Activated CD8-positive, alpha-beta memory T cell treated with anti-CD3 and anti-CD28 coated beads for 36 hours (primary cell): ENCODE data around the gene PPP1R9B. TPM values are rescaled to one million over a fixed set of nuclear protein-coding genes. Genes with fewer than 3 reads are reported as not detected.

Experiments
- CTCF ChIA-PET: fragments of 350-600 bp; sonication (Branson Sonifier 250); formaldehyde crosslinking; loops from one replicate; lab custom pipeline; 2021; ENCODE audit warnings: antibody characterized with exemption; lab: Charles Lee
- POLR2A ChIA-PET: fragments of 350-600 bp; sonication (Branson Sonifier 250); formaldehyde crosslinking; loops from one replicate; lab custom pipeline; 2021; ENCODE audit warnings: antibody characterized with exemption; lab: Charles Lee
- total RNA-seq, 2 experiments: library from RNA; stranded (reverse); gene quantifications; one replicate each; pipeline ENCODE4 v1.2.3, GENCODE V29; 2021

The PPP1R9B gene
- total RNA-seq, 2 experiments from 2014 or later = 69.6 to 70.6 TPM

GRCh38 chr17:50165867-50166517, 15.5 kb upstream of the PPP1R9B start, which contains the start of gene SGCA:
TSS of gene SGCA (plus strand) at chr17:50166005. CDS start at chr17:50166041, 36 bp downstream.
- ChIA-PET POLR2A (no interaction called here), CTCF (interaction anchor here (0.7 to 1.6 kb wide), 4 partner anchors 14 to 72 kb away, joined by 3 to 4 read pairs (median 3); partner anchors contain the start of gene PPP1R9B)

GRCh38 chr17:50165466-50165865, 15.0 kb upstream of the PPP1R9B start:
- POLR2A ChIA-PET = interaction anchor here (0.6 kb wide), 1 partner anchor 222 kb away, joined by 3 read pairs; no protein-coding TSS in a partner anchor

GRCh38 chr17:50165066-50165465, 14.6 kb upstream of the PPP1R9B start:
- ChIA-PET CTCF (interaction anchor here (0.7 to 1.6 kb wide), 5 partner anchors 13 to 71 kb away, joined by 3 to 4 read pairs (median 3); partner anchors contain the start of gene PPP1R9B), POLR2A (interaction anchor here (0.6 kb wide), 1 partner anchor 222 kb away, joined by 3 read pairs; no protein-coding TSS in a partner anchor)

More at GRCh38 chr17:50165466-50165865, 15.0 kb upstream of the PPP1R9B start:
- CTCF ChIA-PET = interaction anchor here (0.7 to 1.6 kb wide), 5 partner anchors 14 to 71 kb away, joined by 3 to 4 read pairs (median 3); partner anchors contain the start of gene PPP1R9B

GRCh38 chr17:50164697-50164988, 14.2 kb upstream of the PPP1R9B start:
- CTCF ChIA-PET = interaction anchor here (1.0 to 1.6 kb wide), 2 partner anchors 13 to 36 kb away, joined by 3 read pairs; no protein-coding TSS in a partner anchor

GRCh38 chr17:50163843-50164696, 13.6 kb upstream of the PPP1R9B start:
- ChIA-PET CTCF (no interaction called here), POLR2A (no interaction called here)

More at GRCh38 chr17:50164697-50164988, 14.2 kb upstream of the PPP1R9B start:
- POLR2A ChIA-PET = no interaction called here

- POLR2A ChIA-PET = interaction anchor here (2.3 kb wide), 1 partner anchor 11 kb away, joined by 16 read pairs; no protein-coding TSS in a partner anchor
- CTCF ChIA-PET = interaction anchor here (0.9 to 2.8 kb wide), 12 partner anchors 11 to 120 kb away, joined by 3 to 35 read pairs (median 10); partner anchors contain the start of gene PPP1R9B
Observed at GRCh38 chr17:50162466-50163254, 12.2 kb upstream of the PPP1R9B start.

- ChIA-PET POLR2A (interaction anchor here (0.6 to 2.3 kb wide), 2 partner anchors 10 to 134 kb away, joined by 3 to 16 read pairs; no protein-coding TSS in a partner anchor), CTCF (interaction anchor here (0.9 to 2.8 kb wide), 13 partner anchors 10 to 121 kb away, joined by 3 to 35 read pairs (median 9); partner anchors contain the start of gene PPP1R9B)
Observed at GRCh38 chr17:50161911-50162288, 11.4 kb upstream of the PPP1R9B start.

GRCh38 chr17:50161023-50161910, 10.8 kb upstream of the PPP1R9B start:
- CTCF ChIA-PET = interaction anchor here (0.7 to 2.8 kb wide), 17 partner anchors 9 to 121 kb away, joined by 3 to 35 read pairs (median 6); partner anchors contain the start of gene PPP1R9B

GRCh38 chr17:50157891-50158290, 7.4 kb upstream of the PPP1R9B start:
- CTCF ChIA-PET = interaction anchor here (0.9 kb wide), 2 partner anchors 10 to 18 kb away, joined by 3 read pairs; no protein-coding TSS in a partner anchor
- POLR2A ChIA-PET = no interaction called here

More at GRCh38 chr17:50161023-50161910, 10.8 kb upstream of the PPP1R9B start:
- POLR2A ChIA-PET = interaction anchor here (0.5 to 2.3 kb wide), 4 partner anchors 9 to 264 kb away, joined by 3 to 16 read pairs (median 3); no protein-coding TSS in a partner anchor

- ChIA-PET POLR2A (no interaction called here), CTCF (interaction anchor here (0.6 to 0.8 kb wide), 3 partner anchors 9 to 52 kb away, joined by 3 to 4 read pairs (median 3); no protein-coding TSS in a partner anchor)
Observed at GRCh38 chr17:50155115-50155819, 4.8 kb upstream of the PPP1R9B start.

- ChIA-PET POLR2A (no interaction called here), CTCF (interaction anchor here (0.8 to 2.1 kb wide), 2 partner anchors 9 to 15 kb away, joined by 4 to 12 read pairs; no protein-coding TSS in a partner anchor)
Observed at GRCh38 chr17:50154604-50155003, 4.1 kb upstream of the PPP1R9B start.

- CTCF ChIA-PET = interaction anchor here (2.1 to 3.0 kb wide), 2 partner anchors 14 to 47 kb away, joined by 11 to 12 read pairs; partner anchors contain the start of gene COL1A1
- POLR2A ChIA-PET = no interaction called here
Observed at GRCh38 chr17:50153650-50154575, 3.4 kb upstream of the PPP1R9B start.

- POLR2A ChIA-PET = interaction anchor here (0.7 to 1.8 kb wide), 2 partner anchors 8 to 437 kb away, joined by 11 to 16 read pairs; no protein-coding TSS in a partner anchor
Observed at GRCh38 chr17:50152736-50153135, 2.3 kb upstream of the PPP1R9B start.

GRCh38 chr17:50151937-50152547, 1.6 kb upstream of the PPP1R9B start:
- POLR2A ChIA-PET = interaction anchor here (0.6 to 1.8 kb wide), 4 partner anchors 9 to 779 kb away, joined by 3 to 16 read pairs (median 8); no protein-coding TSS in a partner anchor
- CTCF ChIA-PET = interaction anchor here (0.7 to 3.1 kb wide), 9 partner anchors 9 to 58 kb away, joined by 3 to 33 read pairs (median 3); partner anchors contain the start of genes COL1A1 and SGCA

More at GRCh38 chr17:50152736-50153135, 2.3 kb upstream of the PPP1R9B start:
- CTCF ChIA-PET = interaction anchor here (0.5 to 3.1 kb wide), 8 partner anchors 9 to 138 kb away, joined by 3 to 33 read pairs (median 5); partner anchors contain the start of gene COL1A1
